ENCODE data around the gene EIF4G3. TPM values are rescaled to one million over a fixed set of nuclear protein-coding genes. Genes with fewer than 3 reads are reported as not detected.

EIF4G3 gene
- total RNA-seq, 1 experiment from 2014 or later = 86.8 TPM

- Histone ChIP-seq H3K4me1 (ENCODE audit: insufficient read depth, low read length, poor library complexity, severe bottlenecking) (peaks cover 21% of the 10 kb centered on the region), H3K4me3 (ENCODE audit: low read depth, low read length, poor library complexity, severe bottlenecking) (no peak overlapping the region), H3K27me3 (replicated peaks; ENCODE audit: insufficient read depth, low read depth, low read length, poor library complexity) (no peaks in the 10 kb centered on the region), H3K36me3 (ENCODE audit: insufficient read depth, low read length, poor library complexity, severe bottlenecking) (no peaks in the 10 kb centered on the region), H3K27ac (ENCODE audit: low read depth, low read length, poor library complexity, severe bottlenecking) (no peak overlapping the region), H3K9me3 (ENCODE audit: low read depth, low read length, poor library complexity, severe bottlenecking) (no peaks in the 10 kb centered on the region)
- ChIA-PET CTCF (no interaction called here), POLR2A (ENCODE audit: low non-redundant PET) (no interaction called here)
- BruUV-seq (replicated peaks) = no TSS peak
- TF ChIP-seq, protein P1, sequence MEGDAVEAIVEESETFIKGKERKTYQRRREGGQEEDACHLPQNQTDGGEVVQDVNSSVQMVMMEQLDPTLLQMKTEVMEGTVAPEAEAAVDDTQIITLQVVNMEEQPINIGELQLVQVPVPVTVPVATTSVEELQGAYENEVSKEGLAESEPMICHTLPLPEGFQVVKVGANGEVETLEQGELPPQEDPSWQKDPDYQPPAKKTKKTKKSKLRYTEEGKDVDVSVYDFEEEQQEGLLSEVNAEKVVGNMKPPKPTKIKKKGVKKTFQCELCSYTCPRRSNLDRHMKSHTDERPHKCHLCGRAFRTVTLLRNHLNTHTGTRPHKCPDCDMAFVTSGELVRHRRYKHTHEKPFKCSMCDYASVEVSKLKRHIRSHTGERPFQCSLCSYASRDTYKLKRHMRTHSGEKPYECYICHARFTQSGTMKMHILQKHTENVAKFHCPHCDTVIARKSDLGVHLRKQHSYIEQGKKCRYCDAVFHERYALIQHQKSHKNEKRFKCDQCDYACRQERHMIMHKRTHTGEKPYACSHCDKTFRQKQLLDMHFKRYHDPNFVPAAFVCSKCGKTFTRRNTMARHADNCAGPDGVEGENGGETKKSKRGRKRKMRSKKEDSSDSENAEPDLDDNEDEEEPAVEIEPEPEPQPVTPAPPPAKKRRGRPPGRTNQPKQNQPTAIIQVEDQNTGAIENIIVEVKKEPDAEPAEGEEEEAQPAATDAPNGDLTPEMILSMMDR (conservative IDR thresholded peaks at IDR 0.05; ENCODE audit: low read depth, low read length) = no peak
- no peak for TF ChIP-seq EZH2 (IDR thresholded peaks at IDR 0.05; ENCODE audit: borderline replicate concordance, low read depth, low read length, poor library complexity, severe bottlenecking)
- no peak for DNase-seq (ENCODE audit: low spot score)
- intact Hi-C loops (cut with micrococcal nuclease; ENCODE audit: unreplicated experiment) = no loop called here
Measured at GRCh38 chr1:21018673-21019072, 158.0 kb downstream of the EIF4G3 start.

DNA sequence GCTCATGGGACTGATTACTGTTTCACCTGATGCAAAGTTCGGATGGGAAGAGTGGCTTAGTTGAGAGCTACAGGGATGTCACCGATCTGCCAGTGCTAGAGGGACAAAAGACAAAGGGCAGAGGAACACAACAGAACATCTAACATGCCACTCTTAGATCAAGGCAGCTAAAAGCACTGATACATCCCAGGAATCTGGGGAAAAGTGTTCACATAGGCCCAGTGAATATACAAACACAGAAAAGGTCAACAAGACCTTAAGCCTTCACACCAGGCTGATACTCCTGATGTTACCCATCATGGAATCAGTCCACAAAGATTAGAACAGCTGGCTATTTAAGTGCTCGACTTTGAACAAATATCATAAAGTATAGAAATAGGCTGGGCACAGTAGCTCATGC, 163.2 kb downstream of the EIF4G3 start:
- Histone ChIP-seq H3K36me3 (ENCODE audit: insufficient read depth, low read length, poor library complexity, severe bottlenecking) (no peaks in the 10 kb centered on the region), H3K27ac (ENCODE audit: low read depth, low read length, poor library complexity, severe bottlenecking) (no peak overlapping the region), H3K27me3 (replicated peaks; ENCODE audit: insufficient read depth, low read depth, low read length, poor library complexity) (no peaks in the 10 kb centered on the region), H3K4me1 (ENCODE audit: insufficient read depth, low read length, poor library complexity, severe bottlenecking) (peaks cover 14% of the 10 kb centered on the region), H3K4me3 (ENCODE audit: low read depth, low read length, poor library complexity, severe bottlenecking) (no peak overlapping the region), H3K9me3 (ENCODE audit: low read depth, low read length, poor library complexity, severe bottlenecking) (no peaks in the 10 kb centered on the region)
- ChIA-PET CTCF (no interaction called here), POLR2A (ENCODE audit: low non-redundant PET) (no interaction called here)
- TF ChIP-seq, protein P1 (conservative IDR thresholded peaks at IDR 0.05; ENCODE audit: low read depth, low read length) = no peak
- TF ChIP-seq EZH2 (IDR thresholded peaks at IDR 0.05; ENCODE audit: borderline replicate concordance, low read depth, low read length, poor library complexity, severe bottlenecking) = no peak
- DNase-seq (ENCODE audit: low spot score) = no peak
- no TSS peak for BruUV-seq (replicated peaks)
- intact Hi-C loops (cut with micrococcal nuclease; ENCODE audit: unreplicated experiment) = no loop called here

GRCh38 chr1:21012937-21013336, 163.8 kb downstream of the EIF4G3 start:
- TF ChIP-seq EZH2 (IDR thresholded peaks at IDR 0.05; ENCODE audit: borderline replicate concordance, low read depth, low read length, poor library complexity, severe bottlenecking) = no peak
- TF ChIP-seq, protein P1 (conservative IDR thresholded peaks at IDR 0.05; ENCODE audit: low read depth, low read length) = no peak
- Histone ChIP-seq H3K4me1 (ENCODE audit: insufficient read depth, low read length, poor library complexity, severe bottlenecking) (peaks cover 14% of the 10 kb centered on the region), H3K27me3 (replicated peaks; ENCODE audit: insufficient read depth, low read depth, low read length, poor library complexity) (no peaks in the 10 kb centered on the region), H3K4me3 (ENCODE audit: low read depth, low read length, poor library complexity, severe bottlenecking) (no peak overlapping the region), H3K36me3 (ENCODE audit: insufficient read depth, low read length, poor library complexity, severe bottlenecking) (no peaks in the 10 kb centered on the region), H3K9me3 (ENCODE audit: low read depth, low read length, poor library complexity, severe bottlenecking) (no peaks in the 10 kb centered on the region), H3K27ac (ENCODE audit: low read depth, low read length, poor library complexity, severe bottlenecking) (peak overlapping the region; percentile 4)
- BruUV-seq (replicated peaks) = no TSS peak
- DNase-seq (ENCODE audit: low spot score) = peak; percentile 66
- ChIA-PET POLR2A (ENCODE audit: low non-redundant PET) (no interaction called here), CTCF (no interaction called here)
- intact Hi-C loops (cut with micrococcal nuclease; ENCODE audit: unreplicated experiment) = no loop called here

All from A673 (cell line).